Right renal cortex interstitium (tissue), 3 donors: ENCODE results near the gene CPED1. TPM values are rescaled to one million over a fixed set of nuclear protein-coding genes. Genes with fewer than 3 reads are reported as not detected.
"Not testable (repeated sequence)": the region's sequence is repeated elsewhere in the genome, so short reads cannot be mapped to it uniquely, and the experiment has no call there.

Experiments
- DNase-seq, 3 donors: peaks; one replicate each; pipeline ENCODE4 v3.0.0-alpha.2; 2013; ENCODE audit warnings: low read depth in 3 of 3, low spot score in 2 of 3
- polyA plus RNA-seq, 3 donors: library from polyadenylated mRNA; unstranded; fragments of 120-200 nt; gene quantifications; one replicate each; pipeline ENCODE4 v1.2.1, GENCODE V29; 2013; ENCODE audit not compliant: insufficient read length in 3 of 3

CPED1 gene
- polyA plus RNA-seq, 3 donors = 36.9 to 43.0 (median 42.1) TPM

DNA sequence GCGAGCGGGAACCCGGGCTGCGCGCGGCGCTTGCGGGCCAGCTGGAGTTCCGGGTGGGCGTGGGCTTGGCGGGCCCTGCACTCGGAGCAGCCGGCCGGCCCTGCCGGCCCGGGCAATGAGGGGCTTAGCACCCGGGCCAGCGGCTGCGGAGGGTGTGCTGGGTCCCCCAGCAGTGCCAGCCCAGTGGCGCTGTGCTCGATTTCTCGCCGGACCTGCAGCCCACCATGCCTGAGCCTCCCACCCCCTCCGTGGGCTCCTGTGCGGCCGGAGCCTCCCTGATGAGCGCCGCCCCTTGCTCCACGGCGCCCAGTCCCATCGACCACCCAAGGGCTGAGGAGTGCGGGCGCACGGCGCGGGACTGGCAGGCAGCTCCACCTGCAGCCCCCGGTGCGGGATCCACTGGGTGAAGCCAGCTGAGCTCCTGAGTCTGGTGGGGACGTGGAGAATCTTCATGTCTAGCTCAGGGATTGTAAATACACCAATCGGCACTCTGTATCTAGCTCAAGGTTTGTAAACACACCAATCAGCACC lies 71.5 kb downstream of the CPED1 start:
- DNase-seq = not testable (repeated sequence)

DNA sequence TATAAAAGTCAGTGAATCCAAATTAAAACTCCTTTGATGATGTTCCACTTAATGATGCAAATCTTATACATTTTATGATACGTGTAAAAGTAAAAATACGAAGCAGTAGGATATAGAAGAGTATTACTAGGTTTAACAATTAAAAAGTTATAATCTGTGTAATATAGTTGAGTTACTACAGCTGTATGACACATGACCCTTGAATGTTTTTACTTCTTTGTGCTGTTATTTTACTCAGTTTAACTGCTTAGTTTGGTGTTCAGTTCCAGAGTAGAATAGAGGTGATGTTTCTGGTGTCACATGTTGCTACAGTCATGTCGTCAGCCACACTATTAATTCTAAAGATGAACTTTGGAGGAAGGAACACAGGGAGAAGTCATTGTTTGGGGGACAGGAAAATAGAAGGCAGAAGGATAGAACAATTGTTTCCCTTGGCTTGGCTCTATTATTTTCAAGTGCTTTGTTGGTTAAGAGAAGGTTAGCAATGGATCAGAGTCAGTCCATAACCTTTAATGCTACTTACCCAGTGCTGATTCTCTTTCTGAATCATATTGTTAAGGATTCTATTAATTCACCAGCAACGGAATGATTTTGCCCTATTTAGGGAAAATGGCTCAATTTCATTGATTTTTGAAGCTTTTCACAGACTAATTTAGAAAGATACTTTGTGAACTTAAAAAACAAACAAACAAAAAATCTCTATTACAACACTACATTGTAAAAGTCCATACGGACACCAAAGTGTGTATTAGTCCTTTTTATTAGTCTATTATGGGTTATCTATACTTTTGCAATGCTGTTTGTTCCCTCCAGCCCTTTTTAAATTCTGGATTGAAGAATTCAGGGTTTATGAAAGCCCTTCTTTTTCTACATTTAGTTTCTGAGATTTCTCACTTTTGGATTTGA lies 73.4 kb downstream of the CPED1 start:
- DNase-seq = peak in 2 of 3 donors; percentile 50 to 54

DNA sequence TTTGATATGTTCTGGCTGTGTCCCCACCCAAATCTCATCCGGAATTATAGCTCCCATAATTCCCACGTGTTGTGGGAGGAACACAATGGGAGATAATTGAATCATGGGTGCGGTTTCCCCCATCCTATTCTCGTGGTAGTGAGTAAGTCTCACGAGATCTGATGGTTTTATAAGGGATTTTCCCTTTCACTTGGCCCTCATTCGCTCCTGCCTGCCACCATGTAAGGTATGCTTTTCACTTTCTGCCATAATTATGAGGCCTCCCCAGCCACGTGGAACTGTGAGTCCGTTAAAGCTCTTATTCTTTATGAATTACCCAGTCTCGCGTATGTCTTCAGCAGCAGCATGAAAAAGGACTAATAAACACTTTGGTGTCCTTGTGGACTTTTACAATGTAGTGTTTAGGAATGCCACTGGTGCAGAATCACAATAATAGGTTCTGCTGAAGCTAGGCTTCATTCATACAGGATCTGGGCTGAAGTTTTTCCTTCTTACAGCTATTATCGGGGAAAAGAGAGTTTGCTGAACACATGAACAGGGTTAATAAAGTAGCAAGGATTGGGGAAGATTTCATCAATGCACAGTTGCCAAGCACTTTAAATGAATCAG lies 74.3 kb downstream of the CPED1 start:
- no peak for DNase-seq

DNA sequence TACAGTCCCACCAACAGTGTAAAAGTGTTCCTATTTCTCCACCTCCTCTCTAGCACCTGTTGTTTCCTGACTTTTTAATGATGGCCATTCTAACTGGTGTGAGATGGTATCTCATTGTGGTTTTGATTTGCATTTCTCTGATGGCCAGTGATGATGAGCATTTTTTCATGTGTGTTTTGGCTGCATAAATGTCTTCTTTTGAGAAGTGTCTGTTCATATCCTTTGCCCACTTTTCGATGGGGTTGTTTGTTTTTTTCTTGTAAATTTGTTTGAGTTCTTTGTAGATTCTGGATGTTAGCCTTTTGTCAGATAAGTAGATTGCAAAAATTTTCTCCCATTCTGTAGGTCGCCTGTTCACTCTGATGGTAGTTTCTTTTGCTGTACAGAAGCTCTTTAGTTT lies 79.2 kb downstream of the CPED1 start:
- DNase-seq = not testable (repeated sequence)

DNA sequence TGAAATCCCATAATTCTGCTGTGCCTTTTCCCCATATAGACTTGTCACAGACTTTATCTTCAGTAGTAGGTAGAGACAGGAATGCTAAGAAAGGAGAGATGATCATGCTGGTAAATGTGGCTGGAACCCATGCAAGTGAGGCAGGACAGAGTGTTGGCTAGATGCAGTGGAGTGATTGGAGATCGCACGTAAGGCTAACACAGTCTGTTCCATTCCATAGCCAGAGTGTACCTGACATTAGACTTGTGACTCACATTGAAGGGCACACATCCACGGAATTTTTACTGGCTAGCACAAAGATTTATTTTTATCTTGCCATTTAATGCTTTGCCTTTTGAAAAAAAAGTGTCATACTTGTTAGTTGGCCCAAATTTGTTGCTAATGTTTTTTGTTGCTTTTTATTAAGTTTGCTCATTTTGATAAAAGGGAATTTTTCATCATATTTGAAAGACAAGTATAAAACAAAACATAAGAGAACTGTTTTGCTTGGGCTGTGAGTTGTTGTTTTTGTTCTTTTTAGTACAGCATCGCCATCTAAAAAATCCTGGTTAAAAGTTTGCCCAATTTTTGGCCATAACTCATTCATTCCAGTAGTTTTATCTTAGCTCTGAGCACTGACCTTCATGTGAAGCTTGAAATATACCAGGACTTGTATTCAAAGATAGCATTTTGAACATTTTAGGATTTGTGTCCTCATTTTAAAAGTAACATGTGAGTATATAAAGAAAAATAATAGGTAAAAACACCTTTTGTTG lies 81.0 kb downstream of the CPED1 start:
- no peak for DNase-seq

DNA sequence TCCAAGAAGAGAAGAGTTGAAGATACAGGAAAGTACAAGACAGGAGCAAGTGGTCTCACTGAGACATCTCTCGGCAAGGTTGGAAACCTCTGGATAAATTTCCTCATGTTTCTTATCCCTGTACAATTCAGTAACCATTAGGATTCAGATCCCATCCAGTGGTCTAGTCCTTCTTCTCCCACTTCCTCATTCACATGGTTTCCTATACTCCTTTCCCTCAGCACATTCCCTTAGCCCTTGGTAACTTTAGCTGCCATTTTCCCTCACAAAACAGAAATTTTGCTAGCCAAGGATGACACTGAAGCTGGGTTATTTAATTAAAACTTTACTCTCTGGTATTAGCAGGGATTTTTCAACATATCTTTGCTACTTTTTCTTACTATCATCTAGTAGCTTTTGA lies 82.6 kb downstream of the CPED1 start:
- DNase-seq = no peak

DNA sequence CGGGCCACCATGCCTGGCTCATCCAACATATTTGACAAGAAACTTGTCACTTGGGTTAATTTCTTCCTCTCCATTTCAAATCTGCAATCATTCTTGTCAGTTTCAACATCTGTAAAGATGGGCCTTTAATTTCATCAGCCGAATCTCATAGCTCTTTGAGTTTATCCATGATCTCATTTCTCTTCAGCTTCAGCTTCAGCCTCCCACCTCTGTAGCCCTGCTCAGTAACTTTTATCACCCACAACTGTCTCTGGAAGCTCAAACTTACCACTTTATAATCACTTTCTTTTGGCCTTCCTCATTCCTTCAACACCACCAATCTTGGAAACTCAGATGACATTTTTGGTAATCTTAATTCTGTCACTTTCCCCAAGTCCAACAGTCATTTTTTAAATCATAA lies 83.2 kb downstream of the CPED1 start:
- no peak for DNase-seq

DNA sequence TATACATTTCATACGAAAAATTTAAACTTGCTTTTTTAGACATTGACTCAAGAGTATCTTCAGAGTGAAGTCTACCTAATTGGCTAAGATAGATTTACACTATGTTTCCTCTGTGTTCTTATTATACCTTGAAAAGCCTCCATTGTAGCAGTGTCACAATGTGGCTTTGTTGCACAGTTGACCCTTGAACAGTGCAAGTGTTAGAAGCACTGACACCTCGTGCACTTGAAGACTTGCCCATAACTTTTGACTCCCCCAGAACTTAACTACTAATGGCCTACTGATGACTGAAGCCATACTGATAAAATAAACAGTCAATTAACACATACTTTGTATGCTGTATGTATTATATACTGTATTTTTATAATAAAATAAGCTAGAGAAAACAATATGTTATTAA lies 84.3 kb downstream of the CPED1 start:
- no peak for DNase-seq

DNA sequence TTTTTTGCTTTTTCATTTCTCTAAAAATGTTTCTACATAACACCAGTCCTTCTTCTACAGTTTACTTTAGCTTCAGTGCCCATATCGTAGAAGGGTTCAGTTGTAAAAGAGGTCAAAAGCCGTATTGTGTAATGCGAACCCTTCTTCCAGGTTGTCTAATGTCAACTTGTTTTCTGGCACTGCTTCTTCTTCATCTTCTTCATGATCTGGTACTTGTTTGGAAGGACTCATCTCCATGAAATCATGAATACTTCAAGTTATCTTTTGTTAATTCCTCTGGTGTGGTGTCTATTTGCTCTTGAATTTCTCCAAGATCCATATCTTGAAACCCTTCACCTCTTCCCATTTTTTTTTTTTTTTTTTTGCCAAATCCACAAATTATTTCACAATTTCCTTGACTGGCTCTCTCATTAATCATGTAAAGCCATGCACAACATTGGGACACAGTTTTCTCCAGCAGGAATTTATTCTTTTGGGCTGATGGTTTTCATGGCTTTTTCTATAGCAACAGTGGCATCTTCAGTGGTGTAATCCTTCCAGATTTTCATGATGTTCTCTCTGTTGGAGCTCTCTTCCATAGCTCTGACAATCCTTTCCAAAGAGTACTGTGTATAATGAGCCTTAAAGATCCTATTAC lies 85.1 kb downstream of the CPED1 start:
- no peak for DNase-seq

DNA sequence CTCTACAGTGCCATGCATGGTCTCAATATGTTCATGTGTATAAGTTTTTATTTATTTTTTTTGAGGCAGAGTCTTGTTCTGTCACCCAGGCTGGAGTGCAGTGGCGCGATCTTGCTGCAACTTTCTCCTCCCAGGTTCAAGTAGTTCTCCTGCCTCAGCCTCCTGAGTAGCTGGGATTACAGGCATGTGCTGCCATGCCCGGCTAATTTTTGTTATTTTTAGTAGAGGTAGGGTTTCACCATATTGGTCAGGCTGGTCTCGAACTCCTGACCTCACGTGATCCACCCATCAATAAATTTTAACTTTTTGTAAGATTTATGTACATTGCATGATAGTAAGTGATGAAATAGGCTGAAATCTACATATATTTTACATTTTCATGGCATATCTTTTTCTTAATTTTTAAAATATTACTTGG lies 86.9 kb downstream of the CPED1 start:
- DNase-seq = not testable (repeated sequence)

DNA sequence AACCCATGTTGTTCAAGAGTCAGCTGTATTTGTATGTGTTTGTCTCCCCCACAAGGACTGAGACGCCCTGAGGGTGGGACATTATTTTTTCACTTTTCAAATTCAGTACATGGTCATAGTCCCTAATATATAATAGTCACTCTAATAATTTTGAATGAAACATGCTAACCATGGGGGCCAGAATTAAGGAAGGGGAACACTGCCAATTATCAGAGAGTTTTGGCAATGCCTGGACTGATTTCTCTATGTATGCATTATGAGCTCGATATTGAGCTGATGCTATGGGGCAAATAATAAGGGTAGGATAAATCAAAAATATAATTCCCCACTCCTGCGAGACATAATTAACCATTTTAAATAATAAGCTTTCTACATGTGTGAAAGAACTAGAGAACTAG lies 87.4 kb downstream of the CPED1 start:
- DNase-seq = no peak

DNA sequence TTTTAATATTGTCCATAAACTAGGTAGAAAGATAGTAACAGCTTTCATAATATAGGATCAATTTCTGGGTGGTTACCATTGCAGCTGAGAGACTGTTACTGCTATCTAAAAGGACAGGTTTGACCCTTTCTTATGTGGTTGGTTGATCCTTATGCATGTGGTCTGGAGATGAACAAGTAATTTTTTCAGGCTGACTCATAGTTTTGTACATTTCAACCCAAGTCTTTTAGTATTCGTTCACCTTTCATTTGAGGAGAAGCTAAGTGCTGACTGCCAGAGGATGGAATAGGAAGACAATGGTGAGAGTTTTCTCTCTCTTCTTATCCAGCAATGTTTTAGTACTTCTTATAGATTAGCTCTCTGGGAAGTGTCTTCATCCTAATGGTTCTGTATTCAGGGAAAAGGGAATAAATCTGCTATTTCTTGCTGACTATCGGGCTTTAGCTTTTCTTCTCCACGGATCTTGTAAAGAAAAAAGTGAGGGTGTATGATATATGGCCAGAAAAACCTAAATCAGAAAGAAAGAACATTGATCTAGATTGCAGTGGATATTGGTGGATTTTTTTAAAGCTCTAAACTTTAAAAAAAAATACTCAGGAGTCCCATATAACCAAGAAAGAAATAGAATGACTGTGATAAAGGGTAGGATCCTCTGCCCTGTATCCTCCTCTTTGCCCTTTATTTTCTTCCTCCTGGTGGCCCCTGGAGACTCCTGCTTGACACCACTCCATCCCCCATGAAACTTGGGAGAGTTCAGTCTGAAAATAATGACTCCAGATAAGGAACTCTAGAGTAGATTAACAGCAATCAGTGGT lies 88.0 kb downstream of the CPED1 start:
- no peak for DNase-seq

DNA sequence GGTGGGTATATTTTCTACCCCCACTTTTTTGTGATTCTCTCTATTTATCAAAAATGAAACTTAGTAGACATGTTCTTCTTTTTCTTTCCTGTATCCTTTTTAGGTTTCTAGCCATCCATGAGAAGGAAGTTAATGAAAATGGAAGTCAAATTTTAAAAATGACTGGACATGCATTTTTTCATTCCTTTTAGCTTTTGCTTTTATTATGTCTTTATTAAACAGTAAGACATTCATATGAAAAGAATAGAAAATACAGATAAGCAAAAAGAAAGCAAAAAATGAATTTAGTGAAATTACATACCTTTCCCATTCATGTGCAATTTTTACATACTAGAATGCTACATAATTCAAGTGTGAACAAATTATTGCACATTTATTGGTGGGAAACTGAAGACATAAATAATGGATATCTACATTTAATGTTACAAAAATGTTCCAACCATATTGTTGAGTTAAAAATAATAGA lies 88.7 kb downstream of the CPED1 start:
- DNase-seq = no peak

DNA sequence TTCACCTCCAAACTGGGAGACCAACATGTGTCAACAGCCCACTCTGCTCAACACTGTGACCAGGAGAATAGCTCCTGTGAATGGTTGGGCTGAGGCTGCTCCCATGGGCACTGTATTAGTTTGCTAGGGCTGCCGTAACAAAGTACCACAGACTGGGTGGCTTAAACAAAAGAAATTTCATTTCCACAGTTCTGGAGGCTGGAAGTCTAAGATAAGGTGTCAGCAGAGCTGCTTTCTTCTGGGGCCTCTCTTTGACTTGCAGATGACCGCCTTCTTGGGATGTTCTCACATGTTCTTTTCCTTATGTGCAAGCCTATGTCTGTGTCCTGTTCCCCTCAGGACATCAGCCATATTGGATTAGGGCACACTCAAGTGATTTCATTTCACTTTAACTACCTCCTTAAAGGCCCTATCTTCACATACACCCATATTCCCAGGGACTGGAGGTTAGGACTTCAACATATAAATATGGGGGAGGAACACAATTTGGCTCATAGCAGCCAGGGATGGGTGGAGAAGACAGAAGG lies 90.3 kb downstream of the CPED1 start:
- no peak for DNase-seq

DNA sequence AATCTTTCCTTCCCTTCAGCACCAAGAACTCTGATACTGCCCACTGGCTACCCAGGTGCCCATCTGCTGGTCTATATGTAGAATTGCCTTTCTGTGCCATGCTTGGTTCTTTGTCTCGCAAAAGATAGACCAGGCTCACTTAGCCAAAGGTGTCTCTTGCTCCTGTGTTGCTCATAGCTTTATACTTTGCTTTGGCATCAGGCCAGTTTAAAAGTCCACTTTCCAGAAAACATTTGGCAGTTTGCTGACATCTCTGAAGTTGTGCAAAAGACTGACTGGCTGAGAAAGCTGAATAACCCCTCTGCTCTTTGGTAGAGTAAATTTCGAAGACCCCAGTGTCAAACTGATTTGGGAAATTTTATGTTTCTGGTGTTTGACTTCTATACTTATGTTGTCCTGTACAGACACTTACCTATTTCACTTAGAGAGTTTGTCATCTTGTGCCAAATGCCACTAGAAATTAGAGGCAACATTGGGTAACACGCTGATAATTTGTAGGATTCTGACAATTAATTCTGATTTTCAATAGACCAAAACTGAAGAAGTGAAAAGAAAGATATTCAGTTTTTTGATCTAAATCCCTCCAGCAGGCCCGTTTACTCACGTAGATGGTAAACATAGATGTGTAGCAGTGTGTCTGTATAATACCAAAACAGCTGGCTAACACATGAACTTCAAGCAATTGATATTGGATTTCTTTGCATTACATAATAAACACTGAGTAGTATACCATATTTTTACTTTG lies 91.1 kb downstream of the CPED1 start:
- DNase-seq = no peak

DNA sequence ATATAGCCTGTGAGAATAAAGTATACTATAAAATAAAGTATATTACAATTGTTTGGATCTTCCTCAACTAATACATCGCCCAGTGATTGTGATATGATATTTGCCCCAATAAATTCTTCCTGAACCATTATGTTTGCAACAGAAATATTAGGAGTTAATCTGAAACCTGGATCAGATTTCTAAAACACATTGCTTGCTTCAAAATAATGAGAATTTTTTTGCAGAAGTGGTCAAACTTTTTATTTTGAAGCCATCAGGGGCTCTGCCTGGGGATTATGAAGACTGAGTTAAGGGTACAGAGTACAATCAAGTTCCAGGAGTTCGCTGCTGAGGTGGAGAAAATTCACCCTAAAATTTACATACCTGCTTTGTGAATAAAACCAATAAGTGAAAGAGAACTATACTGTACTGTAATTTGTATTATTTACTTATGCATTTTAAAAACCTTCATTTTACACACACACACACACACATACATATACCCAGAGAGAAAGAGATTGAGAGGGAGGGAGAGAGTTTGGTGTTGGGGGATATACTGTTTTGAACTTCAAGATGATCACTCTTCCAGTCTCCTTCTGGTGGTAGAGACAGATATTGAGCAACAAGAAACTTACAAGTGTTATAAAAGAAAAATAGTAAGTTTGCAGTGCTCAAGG lies 91.9 kb downstream of the CPED1 start:
- no peak for DNase-seq

DNA sequence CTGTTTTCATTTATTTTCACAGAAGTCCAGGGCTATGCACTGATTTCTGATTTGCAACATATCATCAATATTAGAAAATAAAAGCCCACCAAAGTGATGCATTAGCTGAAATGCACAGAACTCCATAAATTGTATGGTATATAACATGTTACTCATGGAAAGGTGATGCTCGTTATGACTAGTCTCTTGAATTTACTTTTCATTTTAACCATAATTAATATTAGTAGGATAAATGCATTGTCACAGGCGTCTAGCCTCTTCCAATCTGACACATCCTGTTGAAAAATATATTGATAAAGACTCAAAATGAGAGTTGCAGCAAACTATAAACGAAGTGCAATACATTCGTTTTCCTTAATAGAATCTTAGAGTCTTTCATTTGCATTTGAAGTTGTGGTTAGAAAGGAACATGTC lies 92.4 kb downstream of the CPED1 start:
- DNase-seq = no peak

DNA sequence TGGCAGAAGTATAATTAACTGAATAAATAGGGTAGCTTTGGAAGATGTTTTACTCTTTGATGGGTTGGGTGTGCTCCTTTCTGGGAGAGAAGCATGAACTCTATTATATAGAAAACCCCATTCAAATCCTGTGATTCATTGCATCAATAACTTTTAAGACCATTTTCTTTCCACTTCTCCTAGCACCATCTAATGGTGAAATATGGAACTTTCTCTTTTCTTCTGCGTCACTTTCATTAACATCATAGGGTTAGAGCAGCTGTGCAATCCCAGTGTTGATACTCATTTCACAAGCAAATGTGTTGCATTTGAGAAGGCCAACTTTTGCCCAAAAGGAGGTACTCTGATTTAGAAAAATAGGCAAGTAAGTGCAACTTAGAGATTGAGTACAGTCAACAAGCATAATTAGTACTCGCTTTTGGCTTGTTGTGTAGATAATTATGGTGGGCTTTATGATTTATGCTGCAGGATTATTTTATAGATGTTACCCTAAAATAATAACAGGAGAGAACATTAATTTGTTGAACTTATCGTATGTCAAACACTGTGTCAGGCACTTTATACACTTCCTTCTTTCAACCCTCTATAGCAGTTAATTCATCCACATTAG lies 92.9 kb downstream of the CPED1 start:
- peak; percentile 53 to 66 (median 61) for DNase-seq
